Caco-2 (cell line): ENCODE data around the gene CDK7. TPM values are rescaled to one million over a fixed set of nuclear protein-coding genes. Genes with fewer than 3 reads are reported as not detected.

Experiments used
- BruUV-seq: library from RNA; stranded (reverse); fragments of 400-500 nt; replicated peaks from 2 replicates; lab custom pipeline; 2021; lab: Mats Ljungman, UMichigan
- CTCF ChIA-PET: fragments of 300-600 bp; sonication (Branson Sonifier 250); formaldehyde crosslinking; loops from one replicate; lab custom pipeline; 2022; ENCODE audit warnings: antibody characterized with exemption; lab: Charles Lee
- POLR2A ChIA-PET: fragments of 300-600 bp; sonication (Branson Sonifier 250); formaldehyde crosslinking; loops from one replicate; lab custom pipeline; 2022; ENCODE audit warnings: antibody characterized with exemption; lab: Charles Lee
- DNase-seq, 2 experiments: peaks; one replicate each; pipeline versions ENCODE4 v3.0.0 to v3.0.0-alpha.2; 2020 to 2022
- H3K27me3 ChIP-seq: replicated peaks from 2 replicates; pipeline ENCODE4 v1.6.0; 2011; ENCODE audit warnings: low read length; ENCODE audit not compliant: control insufficient read depth, insufficient read depth
- H3K36me3 ChIP-seq: 2 replicates; pipeline ENCODE4 v1.5.1; 2011; ENCODE audit warnings: low read length; ENCODE audit not compliant: control insufficient read depth, insufficient read depth
- H3K4me1 ChIP-seq: fragments of 250-450 bp; sonication (Bioruptor Pico); 2 replicates; pipeline ENCODE4 v1.5.1; 2020; ENCODE audit warnings: mild to moderate bottlenecking
- H3K4me3 ChIP-seq: 2 replicates; pipeline ENCODE4 v1.5.1; 2011; ENCODE audit warnings: low read depth, mild to moderate bottlenecking, control low read depth, low read length
- H3K9me3 ChIP-seq: fragments of 250-450 bp; sonication (Bioruptor Pico); 2 replicates; pipeline ENCODE4 v1.5.1; 2020; ENCODE audit warnings: mild to moderate bottlenecking, moderate library complexity
- H3K27ac Mint-ChIP-seq: one replicate; pipeline ENCODE4 v1.8.0; 2022; ENCODE audit warnings: mixed read lengths; ENCODE audit not compliant: unreplicated experiment
- H3K27me3 Mint-ChIP-seq: one replicate; pipeline ENCODE4 v1.8.0; 2022; ENCODE audit warnings: mixed read lengths; ENCODE audit not compliant: insufficient read depth, unreplicated experiment
- H3K36me3 Mint-ChIP-seq: one replicate; pipeline ENCODE4 v1.8.0; 2022; ENCODE audit warnings: mild to moderate bottlenecking, mixed read lengths; ENCODE audit not compliant: insufficient read depth, unreplicated experiment
- H3K4me1 Mint-ChIP-seq: one replicate; pipeline ENCODE4 v1.8.0; 2022; ENCODE audit warnings: low read depth, mixed read lengths; ENCODE audit not compliant: unreplicated experiment
- H3K4me3 Mint-ChIP-seq: one replicate; pipeline ENCODE4 v1.8.0; 2022; ENCODE audit warnings: mild to moderate bottlenecking, moderate library complexity, mixed read lengths; ENCODE audit not compliant: unreplicated experiment
- H3K9me3 Mint-ChIP-seq: one replicate; pipeline ENCODE4 v1.8.0; 2022; ENCODE audit warnings: mixed read lengths; ENCODE audit not compliant: unreplicated experiment
- intact Hi-C: fragments of 100-400 bp; cut with micrococcal nuclease; formaldehyde crosslinking; loops from one replicate; pipeline ENCODE4 v1.10.0; 2022; ENCODE audit not compliant: unreplicated experiment
- total RNA-seq: library from RNA; stranded (reverse); gene quantifications from 2 replicates; pipeline ENCODE4 v1.2.3, GENCODE V29; 2022
- TF ChIP-seq, protein P1 (sequence below), 2 experiments: fragments of 200-600 bp in 1 of 2; IDR thresholded peaks; 1 replicate in 1 of 2; 2 replicates in 1 of 2; pipeline versions ENCODE4 v1.5.1 to v1.8.0; 2011 to 2022; ENCODE audit warnings: antibody characterized with exemption in 1 of 2, control low read depth in 1 of 2, inconsistent platforms in 1 of 2, low read depth in 1 of 2, low read length in 1 of 2, mild to moderate bottlenecking in 1 of 2, moderate library complexity in 1 of 2; ENCODE audit not compliant: insufficient read depth in 1 of 2, severe bottlenecking in 1 of 2, unreplicated experiment in 1 of 2

CDK7 gene
- total RNA-seq, 1 experiment from 2014 or later, result 90.5 TPM

DNA sequence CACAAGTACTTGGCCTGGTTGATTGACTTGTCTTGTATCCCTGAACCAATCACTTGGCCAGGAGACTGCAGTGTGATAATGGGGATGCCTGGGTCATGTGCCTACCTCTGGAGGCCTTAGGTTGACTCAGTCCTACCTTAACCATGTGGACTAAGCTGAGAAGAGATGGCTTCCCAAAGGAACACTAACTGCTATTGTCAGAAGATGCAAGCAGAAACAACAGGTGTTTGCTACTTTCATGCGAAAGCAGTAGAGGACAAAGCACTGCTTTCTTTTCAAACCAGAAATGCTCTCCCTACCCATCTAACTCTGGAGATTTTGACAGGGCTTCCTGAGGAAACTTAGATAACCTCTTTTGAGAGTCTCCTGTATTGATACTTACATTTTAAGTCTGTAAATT lies 22.9 kb downstream of the CDK7 start:
- POLR2A ChIA-PET, result no interaction called here
- Histone ChIP-seq H3K9me3 (no peaks in the 10 kb centered on the region), H3K36me3 (peaks cover 2% of the 10 kb centered on the region; the same call in 1 of the 2 replicates), H3K4me1 (no peaks in the 10 kb centered on the region), H3K27me3 (no peaks in the 10 kb centered on the region), H3K4me3 (no peak overlapping the region)
- BruUV-seq, result no TSS peak
- Mint-ChIP-seq H3K36me3 (peaks cover 75% of the 10 kb centered on the region), H3K27me3 (no peaks in the 10 kb centered on the region), H3K4me1 (peaks cover 7% of the 10 kb centered on the region), H3K27ac (no peak overlapping the region), H3K4me3 (no peak overlapping the region), H3K9me3 (no peaks in the 10 kb centered on the region)
- no peak for DNase-seq
- TF ChIP-seq, protein P1, sequence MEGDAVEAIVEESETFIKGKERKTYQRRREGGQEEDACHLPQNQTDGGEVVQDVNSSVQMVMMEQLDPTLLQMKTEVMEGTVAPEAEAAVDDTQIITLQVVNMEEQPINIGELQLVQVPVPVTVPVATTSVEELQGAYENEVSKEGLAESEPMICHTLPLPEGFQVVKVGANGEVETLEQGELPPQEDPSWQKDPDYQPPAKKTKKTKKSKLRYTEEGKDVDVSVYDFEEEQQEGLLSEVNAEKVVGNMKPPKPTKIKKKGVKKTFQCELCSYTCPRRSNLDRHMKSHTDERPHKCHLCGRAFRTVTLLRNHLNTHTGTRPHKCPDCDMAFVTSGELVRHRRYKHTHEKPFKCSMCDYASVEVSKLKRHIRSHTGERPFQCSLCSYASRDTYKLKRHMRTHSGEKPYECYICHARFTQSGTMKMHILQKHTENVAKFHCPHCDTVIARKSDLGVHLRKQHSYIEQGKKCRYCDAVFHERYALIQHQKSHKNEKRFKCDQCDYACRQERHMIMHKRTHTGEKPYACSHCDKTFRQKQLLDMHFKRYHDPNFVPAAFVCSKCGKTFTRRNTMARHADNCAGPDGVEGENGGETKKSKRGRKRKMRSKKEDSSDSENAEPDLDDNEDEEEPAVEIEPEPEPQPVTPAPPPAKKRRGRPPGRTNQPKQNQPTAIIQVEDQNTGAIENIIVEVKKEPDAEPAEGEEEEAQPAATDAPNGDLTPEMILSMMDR (IDR thresholded peaks at IDR 0.05; ENCODE audit: insufficient read depth in 1 of 2, low read depth in 1 of 2, low read length in 1 of 2, severe bottlenecking in 1 of 2, unreplicated experiment in 1 of 2), result no peak
- CTCF ChIA-PET, result no interaction called here
- intact Hi-C loops, result loop anchor here (5.0 kb wide), 1 partner anchor 375 kb away; no protein-coding TSS in a partner anchor

DNA sequence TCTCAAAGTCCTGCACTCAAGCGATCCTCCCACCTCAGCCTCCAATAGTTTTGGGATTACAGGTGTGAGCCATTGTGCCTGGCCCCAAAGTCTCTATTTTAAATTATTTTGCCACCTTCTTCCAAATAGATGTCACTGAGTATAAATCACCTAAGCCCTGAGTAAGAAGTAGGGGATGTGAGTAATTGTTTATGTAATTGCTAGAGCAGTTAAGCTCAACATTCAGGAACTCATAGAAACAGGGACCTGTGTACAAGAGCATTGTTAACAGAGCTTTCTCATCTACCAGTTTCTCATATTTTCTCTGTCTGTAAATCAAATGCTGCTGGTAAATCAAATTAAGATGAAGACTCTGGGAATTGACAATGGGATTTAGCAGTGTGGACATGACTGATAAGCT lies 26.3 kb downstream of the CDK7 start:
- no peaks in the 10 kb centered on the region for H3K9me3 Mint-ChIP-seq
- H3K4me1 Mint-ChIP-seq, result peaks cover 7% of the 10 kb centered on the region
- Histone ChIP-seq H3K4me1 (no peaks in the 10 kb centered on the region), H3K9me3 (no peaks in the 10 kb centered on the region), H3K27me3 (no peaks in the 10 kb centered on the region), H3K36me3 (peaks cover 2% of the 10 kb centered on the region; the same call in 1 of the 2 replicates), H3K4me3 (no peak overlapping the region)
- ChIA-PET POLR2A (no interaction called here), CTCF (no interaction called here)
- peaks cover 88% of the 10 kb centered on the region for H3K36me3 Mint-ChIP-seq
- intact Hi-C loops, result no loop called here
- no peaks in the 10 kb centered on the region for H3K27me3 Mint-ChIP-seq
- no TSS peak for BruUV-seq
- DNase-seq, result no peak
- TF ChIP-seq, protein P1 (IDR thresholded peaks at IDR 0.05; ENCODE audit: insufficient read depth in 1 of 2, low read depth in 1 of 2, low read length in 1 of 2, severe bottlenecking in 1 of 2, unreplicated experiment in 1 of 2), result no peak
- peak overlapping the region; percentile 48 for H3K27ac Mint-ChIP-seq
- no peak overlapping the region for H3K4me3 Mint-ChIP-seq

DNA sequence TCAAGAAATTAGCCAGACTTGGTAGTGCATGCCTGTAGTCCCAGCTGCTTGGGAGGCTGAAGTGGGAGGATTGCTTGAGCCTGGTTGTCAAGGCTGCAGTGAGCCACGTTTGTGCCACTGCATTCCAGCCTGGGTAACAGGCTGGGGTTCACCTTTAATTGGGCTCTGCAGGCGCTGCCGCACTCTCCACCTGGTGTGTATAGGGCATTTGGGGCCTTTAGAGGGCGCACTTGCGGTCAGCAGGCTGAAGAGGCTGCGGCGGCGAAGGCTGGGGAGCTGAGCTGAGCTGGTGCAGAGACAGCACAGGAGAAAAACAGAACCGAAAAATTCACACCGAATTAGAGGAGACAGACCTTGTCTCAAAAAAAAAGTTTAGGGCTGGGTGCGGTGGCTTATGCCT lies 31.2 kb downstream of the CDK7 start:
- ChIA-PET POLR2A (no interaction called here), CTCF (interaction anchor here (1.4 to 2.0 kb wide), 3 partner anchors 13 to 172 kb away, joined by 4 to 5 read pairs (median 5); partner anchors contain the start of gene SLC30A5)
- no TSS peak for BruUV-seq
- Mint-ChIP-seq H3K36me3 (peaks cover 88% of the 10 kb centered on the region), H3K27ac (no peak overlapping the region), H3K27me3 (no peaks in the 10 kb centered on the region), H3K4me1 (peaks cover 14% of the 10 kb centered on the region), H3K9me3 (no peaks in the 10 kb centered on the region), H3K4me3 (no peak overlapping the region)
- intact Hi-C loops, result no loop called here
- Histone ChIP-seq H3K36me3 (peaks cover 2% of the 10 kb centered on the region; the same call in 1 of the 2 replicates), H3K4me3 (no peak overlapping the region), H3K27me3 (no peaks in the 10 kb centered on the region), H3K9me3 (no peaks in the 10 kb centered on the region), H3K4me1 (no peaks in the 10 kb centered on the region)
- peak; percentile 52 to 59 for DNase-seq
- TF ChIP-seq, protein P1 (IDR thresholded peaks at IDR 0.05; ENCODE audit: insufficient read depth in 1 of 2, low read depth in 1 of 2, low read length in 1 of 2, severe bottlenecking in 1 of 2, unreplicated experiment in 1 of 2), result peak; percentile 40 to 49
